HG03066 (cell line): Measurements from ENCODE around the gene CDH1.
A peak's percentile ranks its signal among the peaks of the same experiment; 100 is the strongest.
"Not testable (repeated sequence)": the region's sequence is repeated elsewhere in the genome, so short reads cannot be mapped to it uniquely, and the experiment has no call there.

Experiments
- ATAC-seq: cut with Tn5 transposase; IDR thresholded peaks from one replicate; pipeline ENCODE4 v1.9.1; 2021; ENCODE audit warnings: low read depth; ENCODE audit not compliant: unreplicated experiment

The CDH1 gene

GRCh38 chr16:68737046-68737729 is at the start of gene CDH1:
Gene CDH1, plus strand, starts transcription at chr16:68737292. Its CDS starts 124 bp downstream, at chr16:68737416.
- no peak for ATAC-seq

GRCh38 chr16:68689921-68690320 is 47.2 kb upstream of the CDH1 start:
- no peak for ATAC-seq

- no peak for ATAC-seq
Measured at GRCh38 chr16:68695575-68695974, 41.5 kb upstream of the CDH1 start.

- ATAC-seq = no peak
Measured at GRCh38 chr16:68696514-68696913, 40.6 kb upstream of the CDH1 start.

- no peak for ATAC-seq
Measured at GRCh38 chr16:68698091-68698490, 39.0 kb upstream of the CDH1 start.

GRCh38 chr16:68700120-68700519 is 37.0 kb upstream of the CDH1 start:
- no peak for ATAC-seq

GRCh38 chr16:68700831-68701230 is 36.3 kb upstream of the CDH1 start:
- no peak for ATAC-seq

- ATAC-seq = no peak
Measured at GRCh38 chr16:68704232-68704867, 32.7 kb upstream of the CDH1 start.

GRCh38 chr16:68707340-68708152 is 29.5 kb upstream of the CDH1 start:
- ATAC-seq = no peak

- no peak for ATAC-seq
Measured at GRCh38 chr16:68710211-68710610, 26.9 kb upstream of the CDH1 start.

GRCh38 chr16:68711421-68712139 is 25.5 kb upstream of the CDH1 start:
- ATAC-seq = no peak

- ATAC-seq = no peak
Measured at GRCh38 chr16:68713361-68713760, 23.7 kb upstream of the CDH1 start.

- no peak for ATAC-seq
Measured at GRCh38 chr16:68715471-68715870, 21.6 kb upstream of the CDH1 start.

- not testable (repeated sequence) for ATAC-seq
Measured at GRCh38 chr16:68716516-68716915, 20.6 kb upstream of the CDH1 start.

- no peak for ATAC-seq
Measured at GRCh38 chr16:68717684-68718083, 19.4 kb upstream of the CDH1 start.

GRCh38 chr16:68718590-68718989 is 18.5 kb upstream of the CDH1 start:
- ATAC-seq = no peak

GRCh38 chr16:68719993-68720489 is 17.1 kb upstream of the CDH1 start:
- peak; percentile 79 for ATAC-seq

GRCh38 chr16:68722119-68723024 is 14.7 kb upstream of the CDH1 start:
- ATAC-seq = no peak

GRCh38 chr16:68724797-68725196 is 12.3 kb upstream of the CDH1 start:
- ATAC-seq = no peak

- no peak for ATAC-seq
Measured at GRCh38 chr16:68728523-68728922, 8.6 kb upstream of the CDH1 start.
